Testis (tissue), 3 donors: ENCODE data around the gene PSD2. TPM values are rescaled to one million over a fixed set of nuclear protein-coding genes. Genes with fewer than 3 reads are reported as not detected.

Experiments
- DNase-seq: peaks from one replicate; pipeline ENCODE4 v3.0.0-alpha.2; 2019
- H3K27ac ChIP-seq, 2 donors: fragments of 200-600 bp; sonication (generic); one replicate each; pipeline ENCODE4 v1.5.1; 2019
- H3K27me3 ChIP-seq: fragments of 200-600 bp; sonication (generic); one replicate; pipeline ENCODE4 v1.5.1; 2019
- H3K36me3 ChIP-seq: fragments of 200-600 bp; sonication (generic); one replicate; pipeline ENCODE4 v1.5.1; 2017; ENCODE audit warnings: low read depth; ENCODE audit errors: missing control alignments
- H3K4me1 ChIP-seq: fragments of 200-600 bp; sonication (generic); one replicate; pipeline ENCODE4 v1.5.1; 2019
- H3K4me3 ChIP-seq, 2 donors: fragments of 200-600 bp; sonication (generic); one replicate each; pipeline ENCODE4 v1.5.1; 2017 to 2019
- H3K9me3 ChIP-seq: fragments of 200-600 bp; sonication (generic); one replicate; pipeline ENCODE4 v1.5.1; 2017
- CTCF ChIP-seq, 3 experiments: fragments of 450-650 bp in 2 of 3; fragments of 200-600 bp in 1 of 3; sonication (generic) in 1 of 3; IDR thresholded peaks; one replicate each; pipeline ENCODE4 v1.5.1; 2016 to 2019; ENCODE audit warnings: antibody characterized with exemption in 3 of 3, mild to moderate bottlenecking in 2 of 3, moderate library complexity in 1 of 3
- POLR2A ChIP-seq: fragments of 450-650 bp; IDR thresholded peaks from one replicate; pipeline ENCODE4 v1.6.1; 2017; ENCODE audit warnings: antibody characterized with exemption, mild to moderate bottlenecking, moderate library complexity
- WGBS, 2 donors: methylation state at CpG; one replicate each; pipeline ENCODE4 v1.1.5; 2018; 5-methylcytosine and 5-hydroxymethylcytosine counted together
- intact Hi-C: fragments of 100-400 bp; cut with DNase I; formaldehyde crosslinking; loops from one replicate; pipeline ENCODE4 v1.15.1; 2023; ENCODE audit warnings: low total_unique reads
- polyA plus RNA-seq: library from polyadenylated mRNA; stranded (reverse); fragments of 350-450 nt; fragmentation: Illumina TruSeq; extraction: RNeasy Lipid Tissue Mini Kit (QIAGEN cat#74804); gene quantifications from one replicate; pipeline ENCODE4 v1.2.3, GENCODE V29; 2014; ENCODE audit warnings: low read depth, low replicate concordance; ENCODE audit not compliant: insufficient read depth
- total RNA-seq, 2 donors: library from RNA; depleted of rRNA; stranded (reverse); fragments of >200 nt; gene quantifications; one replicate each; pipeline ENCODE4 v1.2.3, GENCODE V29; 2016

Gene PSD2
- total and polyA plus RNA-seq, 3 donors from 2014 or later = 1.6 to 2.0 (median 1.9) TPM

DNA sequence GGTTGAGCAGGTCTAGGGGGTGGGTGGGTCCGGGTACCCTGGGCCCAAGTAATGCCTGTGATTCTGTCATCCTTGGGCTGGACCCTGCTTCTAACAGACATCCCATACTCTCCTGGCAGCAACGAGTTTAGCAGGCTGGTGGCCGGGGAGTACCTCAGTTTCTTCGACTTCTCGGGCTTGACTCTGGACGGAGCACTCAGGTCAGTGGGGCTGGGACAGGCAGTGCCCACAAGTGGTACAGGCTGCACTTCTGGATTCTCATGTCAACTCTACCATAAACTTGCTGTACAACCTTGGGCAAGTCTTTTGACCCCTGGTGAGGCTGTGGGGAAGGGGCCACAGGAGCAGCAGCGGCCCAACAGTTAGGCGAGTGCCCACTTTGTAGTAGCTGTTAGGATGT is 21.8 kb downstream of the PSD2 start:
- 90 to 92% methylated on average over 6 to 8 of the region's 8 CpGs for WGBS, 2 donors
- Histone ChIP-seq H3K4me3 (no peak overlapping the region), H3K27ac (no peak overlapping the region), H3K9me3 (no peaks in the 10 kb centered on the region), H3K4me1 (no peaks in the 10 kb centered on the region), H3K36me3 (no peaks in the 10 kb centered on the region), H3K27me3 (no peaks in the 10 kb centered on the region)
- intact Hi-C loops = no loop called here
- no peak for TF ChIP-seq CTCF (IDR thresholded peaks at IDR 0.05)
- TF ChIP-seq POLR2A = no peak
- no peak for DNase-seq

DNA sequence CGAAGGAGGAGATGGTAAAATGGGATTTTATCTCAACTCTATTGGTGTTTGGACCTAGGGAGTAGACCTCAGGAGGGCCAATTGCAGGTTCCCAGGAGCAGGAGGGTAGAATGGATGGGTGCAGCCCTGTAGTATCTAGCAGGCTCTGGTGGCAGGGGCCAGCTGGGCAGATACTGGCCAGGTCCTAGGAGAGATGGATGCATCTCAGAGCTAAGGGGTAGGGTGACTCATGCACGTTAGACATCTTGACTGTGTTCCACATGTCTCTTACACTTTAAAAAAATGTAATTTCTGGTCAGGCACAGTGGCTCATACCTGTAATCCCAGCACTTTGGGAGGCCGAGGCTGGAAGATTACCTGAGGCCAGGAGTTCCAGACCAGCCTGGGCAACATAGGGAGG is 22.4 kb downstream of the PSD2 start:
- H3K4me1 ChIP-seq = no peaks in the 10 kb centered on the region
- no peak overlapping the region for H3K4me3 ChIP-seq
- TF ChIP-seq POLR2A (no peak), CTCF (IDR thresholded peaks at IDR 0.05) (no peak)
- no peak for DNase-seq
- H3K27me3 ChIP-seq = no peaks in the 10 kb centered on the region
- intact Hi-C loops = no loop called here
- no peaks in the 10 kb centered on the region for H3K36me3 ChIP-seq
- H3K9me3 ChIP-seq = no peaks in the 10 kb centered on the region
- 85 to 91% methylated on average over 3 of the region's 3 CpGs for WGBS, 2 donors
- H3K27ac ChIP-seq = no peak overlapping the region

DNA sequence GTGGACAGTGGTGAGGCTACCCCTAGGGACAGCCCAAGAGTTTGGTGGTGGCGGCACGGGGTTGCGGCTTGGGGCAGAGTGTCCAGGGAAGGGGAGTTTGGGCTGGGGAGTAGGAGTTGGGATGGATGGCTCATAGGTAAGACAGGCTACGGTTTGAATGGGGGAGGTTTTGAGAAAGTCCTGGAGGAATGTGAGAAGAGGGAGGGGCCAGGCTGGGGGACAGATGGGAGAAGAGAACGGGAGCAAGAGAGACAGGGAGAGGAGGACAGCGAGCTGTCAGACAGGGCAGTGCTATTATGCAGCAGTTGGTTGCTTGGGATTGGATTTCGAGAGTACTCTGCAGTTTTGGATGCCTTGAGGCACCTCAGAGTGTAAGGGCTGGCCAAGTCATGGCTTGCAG is 24.5 kb downstream of the PSD2 start:
- Histone ChIP-seq H3K36me3 (no peaks in the 10 kb centered on the region), H3K27me3 (no peaks in the 10 kb centered on the region), H3K4me3 (no peak overlapping the region), H3K9me3 (no peaks in the 10 kb centered on the region), H3K4me1 (no peaks in the 10 kb centered on the region), H3K27ac (no peak overlapping the region)
- intact Hi-C loops = no loop called here
- no peak for TF ChIP-seq POLR2A
- no peak for TF ChIP-seq CTCF (IDR thresholded peaks at IDR 0.05)
- WGBS, 2 donors = 66 to 83% methylated on average over 7 of the region's 7 CpGs
- no peak for DNase-seq

GRCh38 chr5:139820606-139821005 is 25.0 kb downstream of the PSD2 start:
- H3K27ac ChIP-seq = no peak overlapping the region
- DNase-seq = no peak
- H3K9me3 ChIP-seq = no peaks in the 10 kb centered on the region
- no peak overlapping the region for H3K4me3 ChIP-seq
- no peak for TF ChIP-seq POLR2A
- WGBS, 2 donors = 81 to 92% methylated on average over 4 of the region's 4 CpGs
- no peaks in the 10 kb centered on the region for H3K36me3 ChIP-seq
- H3K4me1 ChIP-seq = no peaks in the 10 kb centered on the region
- no peaks in the 10 kb centered on the region for H3K27me3 ChIP-seq
- intact Hi-C loops = no loop called here

GRCh38 chr5:139821806-139822552 is 26.4 kb downstream of the PSD2 start:
- no peaks in the 10 kb centered on the region for H3K27me3 ChIP-seq
- H3K4me1 ChIP-seq = no peaks in the 10 kb centered on the region
- DNase-seq = no peak
- 92 to 93% methylated on average over 10 of the region's 11 CpGs for WGBS, 2 donors
- no peaks in the 10 kb centered on the region for H3K36me3 ChIP-seq
- TF ChIP-seq POLR2A = no peak
- TF ChIP-seq CTCF (IDR thresholded peaks at IDR 0.05) = no peak
- no peaks in the 10 kb centered on the region for H3K9me3 ChIP-seq
- H3K27ac ChIP-seq = no peak overlapping the region
- intact Hi-C loops = no loop called here
- H3K4me3 ChIP-seq = no peak overlapping the region
